Kidney (tissue), 14 donors: ENCODE measurements around the gene HMX2. TPM values are rescaled to one million over a fixed set of nuclear protein-coding genes. Genes with fewer than 3 reads are reported as not detected.

ENCODE experiments used
- DNase-seq, 5 donors: peaks; one replicate each; pipeline ENCODE4 v3.0.0-alpha.2; 2013 to 2020
- FAIRE-seq: peaks from 2 replicates; lab custom pipeline; 2012; peaks lifted over from hg19 to GRCh38; lab: Jason Lieb, UNC
- H3K27ac ChIP-seq, 2 donors: one replicate each; pipeline ENCODE4 v1.7.0; 2013; ENCODE audit warnings: low read depth in 2 of 2, low read length in 2 of 2, inconsistent platforms in 1 of 2
- H3K27me3 ChIP-seq: one replicate; pipeline ENCODE4 v1.7.1; 2013; ENCODE audit warnings: low read length, inconsistent platforms; ENCODE audit not compliant: control insufficient read depth, insufficient read depth
- H3K36me3 ChIP-seq, 3 donors: one replicate each; pipeline versions ENCODE4 v1.7.0 to v1.7.1; 2013; ENCODE audit warnings: low read length in 3 of 3, control low read depth in 1 of 3, inconsistent platforms in 1 of 3; ENCODE audit not compliant: insufficient read depth in 3 of 3, control insufficient read depth in 2 of 3
- H3K4me1 ChIP-seq, 3 donors: one replicate each; pipeline versions ENCODE4 v1.7.0 to v1.7.1; 2013; ENCODE audit warnings: low read length in 3 of 3, inconsistent platforms in 1 of 3, low read depth in 1 of 3; ENCODE audit not compliant: control insufficient read depth in 2 of 3, insufficient read depth in 2 of 3
- H3K4me3 ChIP-seq, 3 donors: one replicate each; pipeline versions ENCODE4 v1.7.0 to v1.8.1; 2013; ENCODE audit warnings: low read length in 3 of 3, control low read depth in 1 of 3, inconsistent platforms in 1 of 3
- H3K9ac ChIP-seq, 3 donors: one replicate each; pipeline versions ENCODE4 v1.7.0 to v1.7.1; 2013; ENCODE audit warnings: low read length in 3 of 3, control low read depth in 1 of 3, inconsistent platforms in 1 of 3
- H3K9me3 ChIP-seq, 3 donors: one replicate each; pipeline versions ENCODE4 v1.7.0 to v1.7.1; 2013; ENCODE audit warnings: low read length in 3 of 3, control low read depth in 1 of 3, inconsistent platforms in 1 of 3; ENCODE audit not compliant: control insufficient read depth in 2 of 3, insufficient read depth in 1 of 3
- intact Hi-C: fragments of 100-400 bp; cut with DNase I; formaldehyde crosslinking; loops from one replicate; pipeline ENCODE4 v1.11.1; 2022
- polyA plus RNA-seq: library from polyadenylated mRNA; stranded (reverse); fragments of 350-450 nt; fragmentation: Illumina TruSeq; extraction: RNeasy Lipid Tissue Mini Kit (QIAGEN cat#74804); gene quantifications from one replicate; pipeline ENCODE4 v1.2.3, GENCODE V29; 2014; ENCODE audit warnings: low read depth, low replicate concordance; ENCODE audit not compliant: insufficient read depth
- total RNA-seq: library from RNA; stranded (reverse); fragmentation: NEBNext Ultra II Directional; extraction: Animal tissue kit (Norgen Biotek cat#: 25700); gene quantifications from one replicate; pipeline ENCODE4 v1.2.1, GENCODE V29; 2021
- TF ChIP-seq, protein P1 (sequence below): IDR thresholded peaks from 3 replicates; pipeline ENCODE4 v1.5.1; 2012; ENCODE audit warnings: mild to moderate bottlenecking, moderate library complexity, borderline replicate concordance; ENCODE audit not compliant: insufficient read depth; ENCODE audit errors: extremely low read depth
- donor health status: control.
- donor health status: control.
- donor health status: control.
- donor health status: control.
- donor health status: control.
- donor health status: DM: yes; HTN: yes; CAD: no.
- donor health status: Normal renal cell carcinoma (clear cell type).

HMX2 gene
- total and polyA plus RNA-seq, 2 donors from 2014 or later, result 0.25 to 4.0 TPM

DNA sequence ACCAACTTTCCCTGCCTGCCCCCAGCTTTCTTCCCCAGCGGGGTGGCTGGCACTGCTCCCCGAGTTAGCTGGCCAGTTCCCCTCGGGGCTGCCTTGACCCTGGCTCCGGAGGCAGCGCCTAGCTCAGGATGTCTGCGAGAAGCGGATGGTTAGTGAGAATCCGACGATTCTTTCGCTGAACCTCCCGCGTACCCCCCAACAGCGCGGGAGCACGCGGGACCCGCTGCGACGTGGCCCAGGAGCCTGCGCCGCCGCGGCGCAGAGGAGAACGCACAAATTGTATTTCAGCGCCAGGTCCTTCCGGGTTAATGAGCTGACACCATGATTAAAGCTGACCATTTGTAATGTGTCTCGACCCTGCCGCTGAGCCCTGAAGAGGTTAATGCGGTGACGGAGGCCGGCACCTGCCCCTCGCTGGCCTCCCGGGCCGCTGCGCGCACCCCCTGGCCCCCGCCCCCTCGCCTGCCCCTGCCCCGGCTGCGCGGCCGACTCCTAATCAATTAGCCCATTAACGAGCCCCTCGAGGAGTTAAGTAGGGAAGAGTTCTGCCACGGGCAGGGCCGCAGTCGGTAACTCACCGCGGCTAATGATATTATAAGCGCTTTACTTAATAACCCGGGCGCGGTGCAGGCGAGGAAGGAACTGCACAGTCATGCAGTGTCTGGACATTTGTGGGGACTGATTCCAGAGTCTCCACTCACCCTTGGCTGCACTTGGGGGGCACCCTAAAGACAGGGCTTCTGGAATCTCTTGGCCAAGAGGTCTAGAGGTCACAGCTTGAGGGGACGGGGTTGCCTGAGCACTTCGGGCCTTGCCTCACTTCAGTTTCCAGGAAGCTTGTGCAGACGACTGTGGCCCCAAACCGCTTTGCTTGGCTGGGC is 1.7 kb upstream of the HMX2 start:
- Histone ChIP-seq H3K4me3 (no peak overlapping the region), H3K36me3 (no peaks in the 10 kb centered on the region), H3K9ac (no peak overlapping the region), H3K27me3 (peaks cover 74% of the 10 kb centered on the region), H3K27ac (no peak overlapping the region), H3K9me3 (no peaks in the 10 kb centered on the region), H3K4me1 (peaks cover 0 to 12% (median 0%) of the 10 kb centered on the region in 3 donors)
- intact Hi-C loops, result no loop called here
- DNase-seq, result peak in 1 of 5 donors; percentile 47
- TF ChIP-seq, protein P1, sequence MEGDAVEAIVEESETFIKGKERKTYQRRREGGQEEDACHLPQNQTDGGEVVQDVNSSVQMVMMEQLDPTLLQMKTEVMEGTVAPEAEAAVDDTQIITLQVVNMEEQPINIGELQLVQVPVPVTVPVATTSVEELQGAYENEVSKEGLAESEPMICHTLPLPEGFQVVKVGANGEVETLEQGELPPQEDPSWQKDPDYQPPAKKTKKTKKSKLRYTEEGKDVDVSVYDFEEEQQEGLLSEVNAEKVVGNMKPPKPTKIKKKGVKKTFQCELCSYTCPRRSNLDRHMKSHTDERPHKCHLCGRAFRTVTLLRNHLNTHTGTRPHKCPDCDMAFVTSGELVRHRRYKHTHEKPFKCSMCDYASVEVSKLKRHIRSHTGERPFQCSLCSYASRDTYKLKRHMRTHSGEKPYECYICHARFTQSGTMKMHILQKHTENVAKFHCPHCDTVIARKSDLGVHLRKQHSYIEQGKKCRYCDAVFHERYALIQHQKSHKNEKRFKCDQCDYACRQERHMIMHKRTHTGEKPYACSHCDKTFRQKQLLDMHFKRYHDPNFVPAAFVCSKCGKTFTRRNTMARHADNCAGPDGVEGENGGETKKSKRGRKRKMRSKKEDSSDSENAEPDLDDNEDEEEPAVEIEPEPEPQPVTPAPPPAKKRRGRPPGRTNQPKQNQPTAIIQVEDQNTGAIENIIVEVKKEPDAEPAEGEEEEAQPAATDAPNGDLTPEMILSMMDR, result no peak
- no peak for FAIRE-seq

DNA sequence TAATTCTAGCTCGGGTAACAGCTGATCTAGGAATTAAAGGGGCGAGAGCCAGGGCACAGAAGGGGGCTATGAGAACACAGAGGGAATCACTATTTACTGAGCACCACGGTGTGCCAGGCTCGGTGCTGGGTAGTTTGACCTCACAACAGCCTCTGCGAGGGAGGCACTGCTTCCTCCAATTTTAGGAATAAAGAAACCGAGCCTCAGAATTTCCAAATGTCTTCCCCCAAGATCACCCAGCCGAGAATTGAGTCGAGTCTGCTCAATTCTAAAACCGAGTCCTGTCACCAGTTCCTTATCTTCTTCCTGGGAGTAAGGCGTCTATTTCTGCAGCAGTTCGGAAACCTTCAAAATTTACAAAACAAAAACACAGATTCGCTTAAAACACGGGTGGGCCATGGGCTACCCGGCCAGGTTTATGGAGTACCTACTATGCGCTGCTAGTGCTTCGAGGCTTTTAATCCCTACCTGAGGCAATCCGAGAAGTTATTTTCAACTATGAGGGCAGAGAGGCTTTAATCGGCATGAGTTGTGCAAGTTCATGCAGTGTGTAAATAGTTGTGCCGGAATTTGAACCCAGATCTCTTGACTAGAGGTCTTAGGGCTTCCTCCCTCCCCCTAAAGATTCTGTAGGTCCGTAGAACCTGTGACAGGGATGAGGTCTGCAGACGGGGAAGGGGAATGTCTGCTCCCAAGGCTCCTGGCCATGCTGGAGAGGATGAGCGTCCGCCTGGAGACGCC is 872 bp upstream of the HMX2 start:
- Histone ChIP-seq H3K4me3 (no peak overlapping the region), H3K27ac (no peak overlapping the region), H3K9me3 (no peaks in the 10 kb centered on the region), H3K4me1 (peaks cover 0 to 12% (median 0%) of the 10 kb centered on the region in 3 donors), H3K27me3 (peaks cover 74% of the 10 kb centered on the region), H3K9ac (no peak overlapping the region), H3K36me3 (no peaks in the 10 kb centered on the region)
- DNase-seq (peak in 1 of 5 donors; percentile 4), FAIRE-seq (no peak)
- intact Hi-C loops, result no loop called here
- TF ChIP-seq, protein P1, result no peak

DNA sequence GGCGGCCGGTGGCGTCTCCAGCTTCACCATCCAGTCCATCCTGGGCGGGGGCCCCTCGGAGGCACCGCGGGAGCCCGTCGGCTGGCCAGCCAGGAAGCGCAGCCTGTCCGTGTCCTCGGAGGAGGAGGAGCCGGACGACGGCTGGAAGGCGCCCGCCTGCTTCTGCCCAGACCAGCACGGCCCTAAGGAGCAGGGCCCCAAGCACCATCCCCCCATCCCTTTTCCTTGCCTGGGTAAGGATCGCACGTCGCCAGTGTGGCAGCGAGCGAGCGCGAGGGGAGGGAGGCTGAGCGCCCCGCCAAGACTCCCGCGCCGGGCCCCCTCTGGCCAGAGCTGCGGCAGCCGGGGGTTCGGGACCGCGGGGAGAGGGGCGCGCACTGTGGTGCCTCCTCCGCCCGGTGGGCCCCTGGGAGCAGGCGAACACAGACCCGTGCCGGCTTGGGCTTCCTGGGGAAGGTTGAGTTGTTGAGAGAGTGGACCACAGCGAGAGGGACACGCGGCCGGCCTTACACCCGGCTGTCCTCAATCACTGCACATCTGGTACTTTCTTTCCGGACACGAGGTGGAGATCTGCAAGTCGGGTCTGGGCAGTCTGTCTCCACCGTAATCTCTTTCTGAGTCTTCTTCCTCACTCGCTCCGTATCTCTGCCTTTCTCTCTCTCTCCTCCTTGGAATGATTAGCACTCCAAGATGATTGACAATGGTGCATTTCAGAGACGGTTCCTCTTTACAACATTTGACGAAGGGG is 652 bp downstream of the HMX2 start:
- H3K4me3 ChIP-seq, result no peak overlapping the region
- peaks cover 0 to 1% (median 0%) of the 10 kb centered on the region in 3 donors for H3K9me3 ChIP-seq
- FAIRE-seq (no peak), DNase-seq (peak in 3 of 5 donors; percentile 24 to 69 (median 50))
- H3K27me3 ChIP-seq, result peaks cover 76% of the 10 kb centered on the region
- H3K9ac ChIP-seq, result no peak overlapping the region
- H3K4me1 ChIP-seq, result peaks cover 0 to 12% (median 0%) of the 10 kb centered on the region in 3 donors
- intact Hi-C loops, result no loop called here
- no peaks in the 10 kb centered on the region for H3K36me3 ChIP-seq
- TF ChIP-seq, protein P1, result no peak
- H3K27ac ChIP-seq, result no peak overlapping the region
